ENCODE results near the gene CCDC93.

The CCDC93 gene

DNA sequence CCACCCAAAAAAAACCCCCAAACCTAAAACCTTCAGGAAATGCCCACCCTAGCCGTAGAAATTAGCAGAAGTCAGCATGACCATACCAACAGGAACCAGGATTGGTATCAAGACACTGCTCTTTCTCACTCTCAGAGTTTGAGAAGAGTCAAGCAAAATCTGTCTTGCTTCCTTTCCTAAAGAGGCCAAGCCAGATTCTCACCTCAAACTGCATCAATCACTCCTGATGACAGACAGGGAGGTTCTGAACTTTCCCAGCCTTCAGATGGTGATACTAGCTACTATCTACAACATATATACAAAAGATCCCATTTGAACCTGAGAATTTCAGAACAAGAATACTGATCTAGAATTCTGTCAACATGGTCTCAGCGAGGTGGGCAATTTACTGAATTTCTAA, 29.7 kb downstream of the CCDC93 start:
- peak; percentile 21 for DNase-seq

DNA sequence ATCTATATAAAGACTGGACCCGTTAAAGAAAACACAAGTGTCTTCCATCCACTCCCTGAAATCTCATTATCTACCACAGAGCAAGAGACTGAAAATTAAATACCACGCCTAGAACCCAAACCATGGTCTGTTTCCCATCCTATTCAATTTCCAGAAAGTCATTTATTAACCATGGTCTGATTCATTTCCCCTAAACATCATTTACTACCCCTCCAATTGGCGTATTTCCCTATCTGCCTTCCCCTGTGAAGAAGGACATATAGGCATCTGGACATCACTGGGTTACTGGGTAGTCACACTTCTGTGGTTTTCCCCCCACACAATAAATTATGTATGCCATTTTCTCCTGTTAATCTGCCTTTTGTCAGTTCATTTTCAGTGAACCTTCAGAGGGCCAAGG, 30.8 kb downstream of the CCDC93 start:
- DNase-seq = no peak

DNA sequence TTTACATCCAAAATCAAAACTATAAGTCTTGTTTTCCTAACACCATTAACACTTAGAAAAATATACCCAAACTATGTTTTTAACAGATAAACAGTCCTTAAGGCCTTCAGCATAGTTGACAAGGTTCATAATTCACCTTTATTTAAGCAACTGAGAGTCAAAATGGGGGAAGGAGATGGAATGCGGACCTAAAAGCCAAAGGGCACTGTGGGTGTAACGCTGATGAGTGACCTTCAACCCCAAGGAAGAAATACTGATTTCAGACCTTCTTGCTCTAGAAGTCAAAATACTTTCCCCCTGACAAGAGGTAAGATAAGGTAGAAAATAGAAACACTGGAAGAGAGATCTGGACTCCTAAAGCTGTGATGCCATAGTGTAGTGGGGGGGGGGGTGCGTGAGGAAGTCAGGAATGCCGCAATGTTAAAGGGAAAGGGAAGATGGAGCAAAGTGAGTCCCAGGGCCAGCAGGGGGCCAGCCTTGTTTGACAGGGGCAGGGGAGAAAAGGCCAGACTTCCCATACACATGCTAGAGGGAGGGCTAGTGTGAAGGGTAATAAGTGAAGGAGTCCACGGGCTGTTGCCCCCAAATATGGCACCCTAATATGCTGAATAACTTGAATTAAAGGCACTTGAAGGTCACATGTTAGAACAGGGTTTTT, 31.4 kb downstream of the CCDC93 start:
- DNase-seq = no peak

DNA sequence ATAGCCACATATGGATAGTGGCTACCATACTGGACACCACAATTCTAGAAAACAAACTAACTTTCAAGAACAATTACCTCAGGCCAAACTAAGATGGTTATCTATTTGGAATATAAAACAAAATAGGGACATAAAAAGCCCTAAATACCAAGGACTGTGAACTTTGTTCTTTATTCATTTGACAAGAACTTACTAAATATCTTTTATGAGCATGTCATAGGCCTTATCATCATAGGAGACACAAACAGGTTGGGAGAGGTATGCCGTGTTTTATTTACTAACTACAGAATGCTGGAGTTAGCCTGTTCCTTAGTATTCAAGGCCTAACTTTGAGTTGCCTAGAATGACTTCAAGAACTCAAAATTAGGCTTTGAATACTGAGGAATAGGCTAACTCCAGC, 32.1 kb downstream of the CCDC93 start:
- DNase-seq = no peak

DNA sequence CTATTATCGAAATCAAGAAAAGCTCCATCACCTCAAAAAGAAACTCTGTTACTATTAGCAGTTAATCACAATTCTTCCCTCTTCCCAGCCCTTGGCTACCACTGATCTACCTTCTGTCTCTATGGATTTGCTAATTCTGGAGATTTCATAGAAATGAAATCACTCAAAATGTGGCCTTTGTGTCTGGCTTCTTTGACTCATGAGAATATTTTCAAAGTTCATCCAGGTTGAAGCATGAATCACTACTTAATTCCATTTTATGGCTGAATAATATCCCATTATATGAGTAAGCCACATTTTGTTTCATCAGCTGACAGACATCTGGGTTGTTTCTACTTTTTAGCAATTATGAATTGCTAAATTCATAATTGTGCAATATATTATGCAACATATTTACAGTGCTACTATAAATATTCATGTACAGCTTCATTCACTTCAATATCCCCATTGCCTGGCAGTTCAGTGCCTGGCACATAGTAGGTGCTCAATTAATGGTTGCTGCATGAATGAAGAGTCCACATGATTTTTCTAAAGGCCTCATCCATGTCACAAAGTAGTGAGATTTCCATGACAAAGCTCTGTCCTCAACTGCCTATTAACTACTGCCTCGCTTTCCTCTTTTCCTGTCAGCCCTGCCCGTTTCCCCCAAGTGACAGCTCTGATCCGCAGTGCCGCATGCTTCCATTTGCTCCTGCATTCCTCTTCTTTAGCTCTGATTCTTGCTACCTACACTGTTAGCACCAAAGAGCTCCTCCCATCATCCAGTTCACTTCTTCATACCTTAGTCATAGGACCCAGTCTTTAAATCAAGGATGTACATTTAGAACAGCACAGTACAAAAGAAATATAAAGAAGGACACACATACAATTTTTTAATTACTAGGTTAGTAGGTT, 32.8 kb downstream of the CCDC93 start:
- DNase-seq = peak; percentile 84

DNA sequence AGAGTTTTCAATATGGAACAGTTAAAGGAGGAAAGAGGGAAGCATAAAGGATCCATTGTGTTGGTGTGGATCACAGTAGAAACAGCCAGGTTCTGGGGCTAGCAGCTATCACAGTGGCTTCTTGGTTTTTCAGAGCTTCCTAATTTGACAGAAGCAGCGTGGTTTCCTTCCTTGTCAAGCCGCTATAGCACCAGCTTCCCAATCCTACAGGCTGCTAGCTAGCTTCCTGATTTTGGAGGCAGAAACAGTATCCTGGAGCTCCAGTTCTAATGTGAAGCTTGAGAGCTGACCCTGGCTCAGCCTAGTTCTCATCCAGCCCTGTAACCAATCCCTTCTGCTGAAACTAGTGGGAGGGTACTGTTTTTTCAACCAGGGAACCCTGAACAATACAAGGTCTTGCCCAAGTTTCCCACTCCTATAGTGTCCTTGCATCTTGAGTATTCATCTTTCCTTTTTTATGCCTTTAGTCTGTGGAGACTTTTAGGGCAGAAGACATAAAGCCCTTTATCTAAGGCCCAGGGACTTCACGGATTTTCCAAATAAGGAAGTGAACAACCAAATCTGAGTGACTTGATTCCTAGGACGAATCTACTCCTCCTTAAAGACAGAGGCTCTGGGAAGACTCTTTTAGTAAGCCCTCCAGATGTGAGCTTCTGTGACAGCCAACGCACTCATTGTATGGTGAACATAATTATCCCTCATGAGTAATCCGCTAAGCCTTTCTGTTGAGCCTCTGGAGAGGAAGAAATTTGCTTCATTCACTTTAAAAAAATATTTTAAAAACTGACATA, 33.8 kb downstream of the CCDC93 start:
- DNase-seq = no peak

DNA sequence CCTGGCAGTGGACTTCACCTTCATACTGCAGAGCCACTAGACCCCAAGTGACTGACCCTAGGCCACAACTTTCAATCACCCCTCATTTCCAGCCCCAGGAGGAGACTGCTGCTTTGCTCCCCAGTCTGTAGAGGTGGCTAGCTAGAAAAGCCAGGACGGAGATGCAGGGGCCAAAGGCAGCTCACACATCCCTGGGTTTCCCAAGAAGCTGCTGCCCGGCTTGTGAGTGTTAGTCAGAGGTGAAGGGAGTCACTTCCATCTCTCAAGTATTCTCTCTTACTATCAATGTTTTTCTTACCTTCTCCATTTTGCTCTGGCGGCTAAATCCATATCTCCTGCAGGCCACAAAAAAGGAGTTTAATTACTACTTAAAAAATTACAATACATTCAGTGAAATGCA, 36.2 kb downstream of the CCDC93 start:
- no peak for DNase-seq

DNA sequence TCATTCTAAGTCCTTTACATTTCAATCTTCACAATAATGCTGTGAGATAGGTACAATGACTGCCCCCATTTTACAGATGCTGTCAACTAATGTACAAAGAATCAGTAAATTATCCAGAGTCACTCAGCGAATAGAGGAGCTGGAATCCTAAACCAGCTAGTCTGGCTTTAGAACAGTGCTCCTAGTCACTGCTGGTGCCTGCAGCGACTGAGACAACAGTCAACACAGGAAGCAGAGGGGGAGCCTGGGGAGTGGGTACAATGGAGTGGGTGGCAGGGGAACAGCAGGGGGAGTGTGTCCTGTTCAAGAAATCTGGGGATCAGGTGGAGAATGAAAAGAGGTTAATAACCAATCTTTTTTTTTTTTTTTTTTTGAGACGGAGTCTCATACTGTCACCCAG, 37.3 kb downstream of the CCDC93 start:
- DNase-seq = no peak

DNA sequence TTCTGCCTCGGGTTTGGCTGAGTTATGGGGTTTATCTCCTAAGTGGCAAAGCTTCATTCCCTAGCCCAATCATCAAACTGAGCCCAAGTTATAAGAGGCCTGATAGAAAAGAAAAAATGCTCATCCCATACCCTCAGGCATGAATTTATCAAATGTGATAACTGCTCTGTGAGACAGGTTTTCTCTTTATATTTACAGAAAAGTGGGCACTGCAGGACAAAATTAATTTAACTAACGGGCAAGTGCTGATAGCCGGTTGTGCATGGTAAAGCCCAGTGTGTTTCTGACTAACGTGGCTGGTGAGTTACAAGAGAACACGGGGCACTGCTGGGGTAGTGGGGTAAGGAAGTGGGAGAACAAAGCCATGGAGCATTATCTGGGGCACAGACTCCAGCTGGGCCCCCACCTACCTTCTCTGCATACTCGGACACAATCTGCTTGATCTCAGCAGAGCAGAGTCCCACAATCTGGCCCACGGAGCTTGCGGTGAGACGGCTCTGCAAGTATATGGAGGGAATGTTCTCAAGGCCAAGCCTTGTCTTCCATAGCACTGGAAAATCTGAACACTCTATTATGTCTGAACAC, 40.3 kb downstream of the CCDC93 start:
- no peak for DNase-seq

DNA sequence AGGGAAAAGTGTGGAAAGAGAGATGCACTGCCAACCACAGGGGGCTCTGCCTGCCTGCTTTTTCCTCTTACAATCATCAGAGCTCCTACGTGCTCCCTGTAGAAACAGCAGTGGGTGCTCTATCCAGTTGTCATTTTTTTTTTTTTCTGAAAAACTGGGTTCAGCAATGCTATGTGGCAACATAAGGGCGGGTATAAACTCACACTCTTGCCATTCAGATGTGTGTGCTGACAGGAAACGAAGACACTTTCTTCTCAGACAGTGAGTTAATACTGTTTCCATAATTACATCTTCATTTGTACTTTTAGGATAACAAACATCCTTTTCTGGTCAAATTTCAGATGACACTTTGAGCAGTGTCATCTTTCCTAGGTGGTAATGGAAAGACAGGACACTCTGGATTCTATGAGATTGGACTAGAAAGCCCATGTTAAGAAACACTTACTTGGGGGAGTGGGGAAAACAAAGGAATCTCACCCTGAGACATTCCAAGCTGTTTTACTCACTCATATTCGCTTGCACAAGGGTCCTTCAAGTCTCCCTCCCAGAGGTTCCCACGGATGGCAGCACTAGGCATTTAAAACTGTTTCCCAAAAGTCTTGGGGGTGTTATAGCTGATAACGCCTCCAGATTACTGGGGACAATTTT, 41.3 kb downstream of the CCDC93 start:
- peak; percentile 54 for DNase-seq

DNA sequence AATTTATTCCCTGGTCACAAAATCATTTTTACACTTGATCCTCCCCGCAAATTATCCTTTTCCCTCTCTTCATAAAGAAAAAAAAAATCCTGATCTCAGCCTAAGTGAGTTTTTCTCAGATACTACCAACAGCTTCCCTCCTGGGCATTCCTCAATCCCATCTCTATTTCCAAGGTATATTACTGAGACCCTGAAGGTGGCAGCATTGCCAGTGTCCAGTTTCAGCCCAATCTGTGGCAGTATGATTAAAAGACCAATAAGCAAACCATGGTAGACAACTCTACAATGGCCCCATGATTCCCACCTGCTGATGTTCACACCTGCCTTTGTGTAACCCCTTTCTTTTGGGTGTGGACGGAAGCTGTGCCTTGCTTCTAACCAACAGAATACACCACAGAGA, 45.1 kb downstream of the CCDC93 start:
- no peak for DNase-seq

DNA sequence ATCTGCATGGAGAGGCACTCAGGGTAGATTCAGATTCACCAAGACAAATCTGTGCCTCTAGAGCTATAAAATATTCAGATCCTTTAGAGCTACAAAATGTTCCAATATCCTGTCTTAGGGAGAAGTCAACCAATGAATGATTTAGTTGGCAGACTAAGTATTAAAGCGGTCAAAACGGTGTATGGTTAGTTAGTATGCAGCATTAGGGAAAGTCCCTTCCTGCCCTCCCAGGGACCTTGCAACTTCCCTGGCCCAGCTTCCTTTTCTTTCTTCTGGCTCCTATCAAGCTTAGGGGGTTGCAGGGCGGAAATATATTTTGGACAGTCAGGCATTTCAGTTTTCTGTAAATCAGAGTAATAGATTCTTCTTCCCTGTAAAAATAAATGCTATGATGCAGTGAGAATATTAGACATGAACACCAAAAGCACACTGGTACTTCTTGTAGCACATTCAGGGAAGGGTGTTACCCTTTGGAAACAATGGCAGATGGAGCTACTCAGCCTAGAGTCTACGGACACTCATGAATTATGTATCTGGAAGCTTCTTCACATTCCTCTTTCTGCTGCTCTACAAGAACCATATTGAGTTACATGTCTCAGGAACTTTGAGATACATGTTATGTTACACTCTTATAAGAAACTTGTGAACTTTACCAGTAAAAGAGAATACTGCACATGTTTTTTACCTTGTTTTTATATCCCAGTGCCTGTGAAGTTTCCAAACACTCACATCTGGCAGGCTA, 45.7 kb downstream of the CCDC93 start:
- DNase-seq = no peak

DNA sequence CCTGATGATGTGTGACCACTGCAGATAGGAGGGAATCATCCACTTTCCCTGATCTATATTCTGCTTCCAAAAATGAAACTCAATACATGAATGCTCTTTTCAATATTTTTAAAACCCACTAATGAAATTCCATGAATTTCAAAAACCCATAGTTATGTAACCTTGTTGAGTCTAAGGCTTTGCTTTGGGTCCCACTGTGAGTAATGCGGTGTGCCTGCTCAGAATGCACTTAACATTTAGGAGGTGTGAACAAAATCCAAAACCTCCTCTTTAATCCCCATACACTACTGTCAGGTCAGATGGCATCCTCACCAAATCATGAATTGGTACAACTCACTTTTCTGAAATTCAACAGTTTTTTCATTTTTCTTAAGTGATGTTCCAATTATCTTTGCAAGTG, 50.4 kb downstream of the CCDC93 start:
- no peak for DNase-seq

DNA sequence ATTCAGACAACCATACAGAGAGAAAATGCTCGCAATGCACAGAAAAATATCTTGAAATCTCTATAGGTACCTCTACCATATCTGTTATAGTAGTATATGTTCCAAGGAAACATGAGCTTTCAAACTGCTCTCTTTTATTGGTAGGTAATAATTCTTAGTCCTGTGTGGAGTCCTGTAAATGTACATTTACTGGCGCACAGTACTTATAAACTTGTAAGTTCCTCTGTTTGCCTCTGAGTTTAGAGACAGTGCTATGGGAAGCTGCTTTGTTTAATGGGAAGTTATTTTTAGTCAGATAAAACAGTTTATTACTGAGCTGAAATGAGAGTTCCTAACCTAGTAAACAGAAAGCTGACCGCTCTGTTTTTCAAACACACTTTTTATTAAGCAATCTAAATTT, 52.7 kb downstream of the CCDC93 start:
- DNase-seq = no peak

DNA sequence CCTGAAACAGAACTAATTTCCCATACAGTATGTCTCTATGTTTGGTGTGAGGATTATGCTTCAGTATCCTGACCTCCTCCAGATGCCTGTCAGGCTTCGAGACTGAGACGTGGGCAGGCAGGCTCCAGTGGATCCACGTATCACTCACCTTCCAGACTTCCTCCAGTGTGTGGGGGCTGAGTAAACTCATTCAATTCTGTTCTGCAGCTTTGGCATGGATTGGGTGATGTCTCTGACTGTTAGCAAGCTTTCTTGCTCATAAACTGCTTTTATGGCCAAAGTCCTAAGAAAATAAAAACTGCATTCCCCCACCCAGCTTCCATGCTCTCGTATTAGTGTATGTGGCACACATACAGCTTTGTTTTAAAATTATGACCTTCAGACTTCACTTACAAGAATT, 53.6 kb downstream of the CCDC93 start:
- DNase-seq = peak; percentile 37

DNA sequence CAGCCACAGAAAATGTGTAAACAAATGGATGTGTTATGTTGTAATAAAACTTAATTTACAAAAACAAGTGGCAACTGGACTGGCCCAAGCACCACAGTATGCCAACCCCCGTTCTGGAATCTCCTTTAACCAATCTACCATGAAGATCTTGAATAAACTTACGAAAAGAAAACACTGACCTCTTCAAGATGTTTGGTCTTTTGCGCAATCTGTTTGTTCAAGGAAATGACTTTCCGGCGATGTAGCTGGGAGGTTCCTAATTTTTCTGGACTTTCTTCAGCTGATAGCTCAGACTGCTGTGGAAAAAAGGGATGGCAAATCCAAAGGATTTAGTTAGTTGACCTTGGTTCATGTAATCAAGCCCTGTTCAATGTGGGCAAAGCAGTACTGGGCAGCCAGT, 55.7 kb downstream of the CCDC93 start:
- DNase-seq = peak; percentile 53

DNA sequence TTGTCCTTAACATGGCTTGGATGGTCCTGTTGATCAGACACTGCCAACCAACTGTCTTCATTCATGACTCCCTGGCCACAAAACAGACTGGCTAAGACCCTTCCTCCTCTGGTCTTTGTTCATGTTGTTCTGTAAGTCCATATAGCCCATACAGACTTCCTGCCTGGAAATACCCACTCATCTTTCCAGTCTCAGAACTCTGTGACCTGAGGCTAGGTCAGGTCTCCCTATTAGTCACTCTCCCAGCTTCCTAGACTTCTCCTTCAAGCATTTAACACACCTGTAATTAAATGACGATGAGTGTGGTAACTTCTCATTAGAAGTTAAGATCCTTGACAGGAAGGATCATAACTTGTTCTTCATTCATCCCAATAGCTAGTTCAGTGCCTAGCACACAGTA, 56.3 kb downstream of the CCDC93 start:
- DNase-seq = no peak

DNA sequence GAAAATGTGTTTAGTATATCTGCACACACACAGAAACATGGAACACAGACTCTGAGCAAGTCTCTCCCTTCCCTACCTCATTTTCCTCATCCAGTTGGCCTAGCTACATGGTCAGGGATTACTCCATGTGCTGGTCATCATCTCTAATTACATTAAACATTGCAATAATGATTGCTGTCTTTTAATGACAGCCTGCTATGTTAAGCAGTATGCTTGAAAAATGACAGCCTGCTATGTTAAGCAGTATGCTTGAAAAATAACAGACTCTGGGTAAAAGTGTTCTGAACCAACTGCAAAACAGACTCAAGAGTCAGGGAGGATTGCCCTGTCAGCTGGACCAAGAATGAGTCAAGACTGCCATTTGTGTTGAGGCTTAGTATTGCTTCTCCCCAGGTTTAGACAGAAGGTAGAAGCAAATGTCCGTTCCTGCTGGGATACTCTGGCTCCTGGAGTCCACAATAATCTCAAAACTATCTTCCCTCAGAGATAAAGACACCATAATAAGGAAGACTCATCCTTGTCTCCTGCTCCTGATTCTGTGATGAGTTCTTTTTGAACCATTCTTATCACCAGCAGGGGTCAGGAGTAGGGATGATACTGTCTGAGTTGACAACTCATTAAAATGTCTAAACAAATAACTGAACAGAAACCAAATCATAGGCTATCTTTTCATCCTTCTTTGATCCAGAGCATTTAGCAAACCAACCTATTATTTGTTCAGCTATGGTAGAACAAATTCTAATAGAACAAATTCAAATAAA, 57.7 kb downstream of the CCDC93 start:
- DNase-seq = no peak

DNA sequence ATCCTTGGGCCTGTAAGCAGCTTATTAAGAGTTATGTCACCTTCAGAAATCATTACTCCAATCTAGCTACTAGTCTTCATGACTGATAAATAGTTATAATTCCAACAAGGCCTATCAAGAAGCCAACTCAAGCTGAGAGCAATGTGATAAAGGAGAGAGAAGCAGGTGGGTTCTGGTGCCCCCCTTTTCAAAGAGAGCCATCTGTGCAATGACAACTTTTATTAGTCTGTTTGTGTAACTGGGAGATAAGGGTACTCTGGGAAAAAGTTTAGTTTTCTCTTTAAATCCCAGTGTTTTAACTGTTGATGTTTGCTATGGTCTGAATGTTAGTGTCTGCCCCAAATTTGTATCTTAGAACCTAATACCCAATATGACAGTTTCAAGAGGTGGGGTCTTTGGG, 60.6 kb downstream of the CCDC93 start:
- no peak for DNase-seq

DNA sequence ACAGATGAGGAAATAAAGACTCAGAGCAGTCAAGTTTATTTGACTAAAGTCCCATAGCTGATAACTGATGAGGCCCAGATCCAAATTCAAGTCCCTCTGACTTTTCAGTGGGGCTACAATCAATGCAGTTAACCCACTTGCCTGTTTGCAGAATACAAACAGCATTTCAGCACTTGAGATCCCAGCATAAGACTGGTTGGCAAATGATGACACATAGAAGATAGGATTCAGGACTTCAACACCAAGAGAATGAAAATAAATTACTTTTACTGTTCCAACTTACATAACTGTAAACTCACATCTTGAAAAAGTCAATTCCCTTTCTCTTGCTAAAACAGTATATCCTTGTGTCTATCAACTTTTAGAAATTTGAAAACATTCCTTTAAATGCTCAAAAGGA, 61.2 kb downstream of the CCDC93 start:
- DNase-seq = no peak

DNA sequence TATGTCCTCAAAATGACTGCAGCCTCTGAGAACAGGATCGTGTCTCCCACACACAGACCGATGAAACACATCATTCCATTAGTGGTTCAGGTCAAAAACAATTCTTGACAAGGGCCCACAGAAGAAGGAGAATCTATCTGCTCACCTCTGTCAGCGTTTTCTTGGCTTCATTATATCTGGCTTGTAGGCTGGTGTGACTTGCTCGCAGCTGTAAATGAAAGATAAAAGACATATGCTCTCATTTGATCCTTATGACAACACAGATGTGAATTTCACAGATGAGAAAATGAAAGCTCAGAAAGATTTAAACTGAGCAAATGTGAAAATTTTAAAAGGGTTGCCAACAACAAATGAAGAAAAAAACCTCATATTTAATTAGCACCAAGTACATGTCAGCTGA, 61.6 kb downstream of the CCDC93 start:
- DNase-seq = no peak

All from NCI-H226 (cell line).